NCI-H1436 (cell line): ENCODE data around the gene RBPJL.
A peak's percentile ranks its signal among the peaks of the same experiment; 100 is the strongest.

Experiments used
- DNase-seq: peaks from one replicate; lab custom pipeline; 2025; lab: John Stamatoyannopoulos, UW

The RBPJL gene

GRCh38 chr20:45361793-45362192, 55.2 kb downstream of the RBPJL start:
- no peak for DNase-seq

GRCh38 chr20:45362804-45363610, 56.4 kb downstream of the RBPJL start, which contains the start of gene SYS1:
SYS1 (plus strand) TSS chr20:45363156; CDS start chr20:45363532, 376 bp downstream.
- peak; percentile 97 for DNase-seq

DNA sequence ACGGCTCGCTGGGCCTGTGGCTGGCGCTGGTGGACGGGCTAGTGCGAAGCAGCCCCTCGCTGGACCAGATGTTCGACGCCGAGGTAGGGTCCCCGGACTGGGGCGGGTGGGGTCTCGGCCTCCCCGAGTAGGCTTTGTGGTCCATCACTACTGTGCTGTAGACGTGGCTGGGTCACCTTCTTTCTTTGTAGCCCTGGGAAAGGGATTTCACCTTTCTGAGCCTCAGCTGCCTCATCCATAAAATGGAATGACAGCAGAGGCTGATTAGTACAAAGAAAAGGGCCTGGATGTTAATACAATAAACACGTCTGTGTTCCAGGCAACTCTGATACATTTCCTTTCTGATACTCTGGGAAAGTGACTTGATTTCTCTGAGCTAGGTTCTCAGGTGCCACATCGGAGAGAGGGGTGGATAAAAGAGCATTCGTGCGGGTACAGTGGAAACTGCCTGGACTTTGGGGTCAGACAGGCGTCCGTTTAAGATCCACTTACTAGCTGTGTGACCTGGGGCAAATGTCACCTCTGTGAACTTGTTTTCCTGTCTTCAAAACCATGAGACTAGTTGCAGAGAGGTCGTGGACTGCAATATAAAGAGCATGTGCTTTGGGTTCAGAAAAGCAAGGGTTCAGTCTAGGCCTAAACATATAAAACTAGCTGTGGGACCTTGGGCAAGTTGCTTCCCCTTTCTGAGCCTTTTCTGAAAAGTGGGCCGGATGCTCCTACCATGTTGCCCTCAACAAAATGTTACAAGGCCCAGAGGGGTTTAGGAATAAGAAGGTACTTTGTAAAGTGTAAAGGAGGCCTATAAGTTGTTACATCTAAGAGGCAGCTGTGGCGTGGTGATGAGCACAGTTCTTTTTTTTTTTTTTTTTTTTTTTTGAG, 57.2 kb downstream of the RBPJL start:
- no peak for DNase-seq

- no peak for DNase-seq
Observed at GRCh38 chr20:45365444-45365970, 58.9 kb downstream of the RBPJL start.

DNA sequence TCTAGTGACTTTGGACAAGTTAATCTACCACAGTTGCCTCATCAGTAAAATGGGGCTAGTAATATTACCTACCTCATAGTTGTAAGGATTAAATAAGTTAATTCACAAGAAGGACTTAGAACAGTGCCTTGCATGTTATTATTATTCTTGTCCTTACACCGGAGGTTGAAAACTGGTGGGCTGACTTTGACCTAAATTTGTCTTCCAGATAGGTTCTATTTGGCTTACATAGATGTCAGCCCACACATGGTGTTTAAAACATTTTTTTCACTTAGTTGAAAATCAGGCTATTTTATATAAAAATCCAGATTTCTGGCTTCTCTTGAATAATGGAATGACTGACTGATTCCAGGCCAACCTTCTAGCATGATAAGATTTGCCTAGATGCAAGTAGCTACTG, 59.6 kb downstream of the RBPJL start:
- no peak for DNase-seq

DNA sequence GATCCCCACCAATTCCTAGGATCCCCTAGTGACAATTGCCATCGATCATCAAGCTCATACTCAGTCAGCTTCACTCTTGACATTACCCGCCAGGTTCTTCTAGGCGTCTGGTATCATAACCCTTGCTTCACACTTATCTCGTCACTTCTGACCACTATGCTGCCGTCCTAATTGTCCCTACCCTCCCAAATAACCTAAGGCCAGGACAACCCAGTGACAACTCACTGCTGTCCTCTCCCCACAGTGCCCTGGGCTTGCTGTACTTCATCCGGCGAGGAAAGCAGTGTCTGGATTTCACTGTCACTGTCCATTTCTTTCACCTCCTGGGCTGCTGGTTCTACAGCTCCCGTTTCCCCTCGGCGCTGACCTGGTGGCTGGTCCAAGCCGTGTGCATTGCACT, 60.0 kb downstream of the RBPJL start:
- no peak for DNase-seq

- no peak for DNase-seq
Observed at GRCh38 chr20:45367126-45367525, 60.5 kb downstream of the RBPJL start.
